ENCODE results near the gene JHY. TPM values are rescaled to one million over a fixed set of nuclear protein-coding genes. Genes with fewer than 3 reads are reported as not detected.

Gene JHY
- polyA plus RNA-seq, 1 of the 3 experiments (the other 2 are of a cell fraction) = 2.9 TPM

DNA sequence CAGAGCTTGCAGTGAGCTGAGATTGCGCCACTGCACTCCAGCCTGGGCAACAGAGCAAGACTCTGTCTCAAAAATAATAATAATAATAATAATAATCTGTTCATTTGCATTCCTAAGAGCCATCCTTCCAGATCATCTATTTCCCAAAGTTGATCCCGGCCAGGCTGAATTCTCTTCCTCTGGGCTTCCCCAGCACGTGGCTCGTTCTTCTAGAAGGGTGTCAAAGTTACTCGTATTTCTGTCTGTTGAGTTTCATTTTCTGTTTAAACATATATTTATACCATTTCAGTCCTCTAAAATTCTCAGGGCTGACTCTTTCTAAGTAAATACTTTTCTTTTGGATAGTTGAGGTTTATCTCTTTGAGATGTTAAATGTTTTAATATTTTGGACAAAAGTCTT lies 4.8 kb upstream of the JHY start:
- H2AFZ ChIP-seq (ENCODE audit: low read depth) = no peak overlapping the region
- WGBS (ENCODE audit: low lambda C conversion rate) = 87% methylated on average over 4 of the region's 5 CpGs
- H3K36me3 ChIP-seq (replicated peaks in 1 of 2; ENCODE audit: control insufficient read depth in 1 of 2, insufficient read depth in 2 of 2, low read length in 1 of 2) = no peaks in the 10 kb centered on the region
- TF ChIP-seq MEF2A (IDR thresholded peaks at IDR 0.05; ENCODE audit: borderline replicate concordance, low read depth) (no peak), SMC3 (IDR thresholded peaks at IDR 0.05; ENCODE audit: low read depth, low read length) (no peak), POLR2AphosphoS5 (IDR thresholded peaks at IDR 0.05; ENCODE audit: low read depth, low read length) (no peak), FOSL2 (IDR thresholded peaks at IDR 0.05; ENCODE audit: borderline replicate concordance, low read depth) (no peak), TAF1 (IDR thresholded peaks at IDR 0.05; ENCODE audit: borderline replicate concordance, low read depth, low read length) (no peak), CHD2 (IDR thresholded peaks at IDR 0.05; ENCODE audit: low read length, partially characterized antibody) (no peak), PBX3 (IDR thresholded peaks at IDR 0.05) (no peak)
- H3K9me3 ChIP-seq = no peaks in the 10 kb centered on the region
- H3K27ac ChIP-seq (ENCODE audit: low read depth in 2 of 2, low read length in 1 of 2) = no peak overlapping the region
- no peak overlapping the region for H3K9ac ChIP-seq
- H3K9me2 ChIP-seq = no peaks in the 10 kb centered on the region
- DNase-seq = no peak
- ChIA-PET CTCF (interaction anchor here (0.5 to 4.5 kb wide), 3 partner anchors 14 to 25 kb away, joined by 3 to 33 read pairs (median 5); no protein-coding TSS in a partner anchor), POLR2A (no interaction called here)
- no peak overlapping the region for H3K4me3 ChIP-seq (ENCODE audit: low read depth in 2 of 2, low read length in 1 of 2)
- H3K27me3 ChIP-seq (ENCODE audit: insufficient read depth) = no peaks in the 10 kb centered on the region
- no peak overlapping the region for H3K4me2 ChIP-seq
- H3K4me1 ChIP-seq (ENCODE audit: control insufficient read depth in 1 of 2, insufficient read depth in 2 of 2, low read depth in 1 of 2, low read length in 1 of 2) = peaks cover 3 to 7% of the 10 kb centered on the region in 2 experiments; a peak in 2 of 4 replicates
- H3F3A ChIP-seq (replicated peaks; ENCODE audit: insufficient read depth) = no peaks in the 10 kb centered on the region
- no peaks in the 10 kb centered on the region for H4K20me1 ChIP-seq (ENCODE audit: insufficient read depth)
- no peaks in the 10 kb centered on the region for H3K79me2 ChIP-seq (ENCODE audit: insufficient read depth)

DNA sequence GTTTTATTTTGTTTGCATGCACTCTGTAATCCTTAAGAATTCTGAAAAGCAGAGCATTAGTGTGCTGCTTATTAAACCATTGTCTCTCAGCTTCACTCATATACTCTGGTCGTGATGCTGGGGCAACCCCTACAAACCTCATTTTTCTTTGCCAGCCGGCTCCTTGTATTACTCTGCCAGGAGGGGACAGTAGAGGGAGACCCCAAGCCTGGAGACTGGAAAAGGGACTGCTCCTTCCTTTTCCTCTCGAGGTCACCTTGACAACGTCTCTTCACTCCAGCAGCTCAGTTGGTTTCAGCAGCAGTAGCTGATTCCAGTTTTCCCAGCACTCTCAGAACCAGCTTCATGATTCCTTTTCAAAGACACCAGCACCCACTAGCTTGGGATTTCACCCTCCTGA lies 2.8 kb upstream of the JHY start:
- peaks cover 8% of the 10 kb centered on the region; the same call in 1 of the 2 replicates for H3K79me2 ChIP-seq (ENCODE audit: insufficient read depth)
- no peak overlapping the region for H3K27ac ChIP-seq (ENCODE audit: low read depth in 2 of 2, low read length in 1 of 2)
- H3K36me3 ChIP-seq (replicated peaks in 1 of 2; ENCODE audit: control insufficient read depth in 1 of 2, insufficient read depth in 2 of 2, low read length in 1 of 2) = no peaks in the 10 kb centered on the region
- H3K4me3 ChIP-seq (ENCODE audit: low read depth in 2 of 2, low read length in 1 of 2) = no peak overlapping the region
- peaks cover 10% of the 10 kb centered on the region for H3F3A ChIP-seq (replicated peaks; ENCODE audit: insufficient read depth)
- ChIA-PET POLR2A (no interaction called here), CTCF (interaction anchor here (0.8 to 4.5 kb wide), 6 partner anchors 13 to 175 kb away, joined by 3 to 33 read pairs (median 4); no protein-coding TSS in a partner anchor)
- no peak overlapping the region for H3K4me2 ChIP-seq
- no peaks in the 10 kb centered on the region for H4K20me1 ChIP-seq (ENCODE audit: insufficient read depth)
- no peak overlapping the region for H3K9ac ChIP-seq
- no peaks in the 10 kb centered on the region for H3K9me3 ChIP-seq
- no peaks in the 10 kb centered on the region for H3K27me3 ChIP-seq (ENCODE audit: insufficient read depth)
- peak overlapping the region; percentile 69 for H2AFZ ChIP-seq (ENCODE audit: low read depth)
- TF ChIP-seq, protein P1, sequence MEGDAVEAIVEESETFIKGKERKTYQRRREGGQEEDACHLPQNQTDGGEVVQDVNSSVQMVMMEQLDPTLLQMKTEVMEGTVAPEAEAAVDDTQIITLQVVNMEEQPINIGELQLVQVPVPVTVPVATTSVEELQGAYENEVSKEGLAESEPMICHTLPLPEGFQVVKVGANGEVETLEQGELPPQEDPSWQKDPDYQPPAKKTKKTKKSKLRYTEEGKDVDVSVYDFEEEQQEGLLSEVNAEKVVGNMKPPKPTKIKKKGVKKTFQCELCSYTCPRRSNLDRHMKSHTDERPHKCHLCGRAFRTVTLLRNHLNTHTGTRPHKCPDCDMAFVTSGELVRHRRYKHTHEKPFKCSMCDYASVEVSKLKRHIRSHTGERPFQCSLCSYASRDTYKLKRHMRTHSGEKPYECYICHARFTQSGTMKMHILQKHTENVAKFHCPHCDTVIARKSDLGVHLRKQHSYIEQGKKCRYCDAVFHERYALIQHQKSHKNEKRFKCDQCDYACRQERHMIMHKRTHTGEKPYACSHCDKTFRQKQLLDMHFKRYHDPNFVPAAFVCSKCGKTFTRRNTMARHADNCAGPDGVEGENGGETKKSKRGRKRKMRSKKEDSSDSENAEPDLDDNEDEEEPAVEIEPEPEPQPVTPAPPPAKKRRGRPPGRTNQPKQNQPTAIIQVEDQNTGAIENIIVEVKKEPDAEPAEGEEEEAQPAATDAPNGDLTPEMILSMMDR (IDR thresholded peaks at IDR 0.05) = 0 out of 2 replicates have a peak, but pooled peaks have one; percentile 10
- no peak for TF ChIP-seq POLR2AphosphoS5 (IDR thresholded peaks at IDR 0.05; ENCODE audit: low read depth, low read length)
- no peaks in the 10 kb centered on the region for H3K9me2 ChIP-seq
- WGBS (ENCODE audit: low lambda C conversion rate) = 78% methylated on average over 4 of the region's 4 CpGs
- peaks cover 3 to 10% of the 10 kb centered on the region in 2 experiments; a peak in 3 of 4 replicates for H3K4me1 ChIP-seq (ENCODE audit: control insufficient read depth in 1 of 2, insufficient read depth in 2 of 2, low read depth in 1 of 2, low read length in 1 of 2)
- DNase-seq = peak; percentile 11

All from SK-N-SH (cell line).